ENCODE results near the gene EFCAB5. TPM values are rescaled to one million over a fixed set of nuclear protein-coding genes. Genes with fewer than 3 reads are reported as not detected.

EFCAB5 gene
- total RNA-seq, 1 donor from 2014 or later, result 2.6 TPM

DNA sequence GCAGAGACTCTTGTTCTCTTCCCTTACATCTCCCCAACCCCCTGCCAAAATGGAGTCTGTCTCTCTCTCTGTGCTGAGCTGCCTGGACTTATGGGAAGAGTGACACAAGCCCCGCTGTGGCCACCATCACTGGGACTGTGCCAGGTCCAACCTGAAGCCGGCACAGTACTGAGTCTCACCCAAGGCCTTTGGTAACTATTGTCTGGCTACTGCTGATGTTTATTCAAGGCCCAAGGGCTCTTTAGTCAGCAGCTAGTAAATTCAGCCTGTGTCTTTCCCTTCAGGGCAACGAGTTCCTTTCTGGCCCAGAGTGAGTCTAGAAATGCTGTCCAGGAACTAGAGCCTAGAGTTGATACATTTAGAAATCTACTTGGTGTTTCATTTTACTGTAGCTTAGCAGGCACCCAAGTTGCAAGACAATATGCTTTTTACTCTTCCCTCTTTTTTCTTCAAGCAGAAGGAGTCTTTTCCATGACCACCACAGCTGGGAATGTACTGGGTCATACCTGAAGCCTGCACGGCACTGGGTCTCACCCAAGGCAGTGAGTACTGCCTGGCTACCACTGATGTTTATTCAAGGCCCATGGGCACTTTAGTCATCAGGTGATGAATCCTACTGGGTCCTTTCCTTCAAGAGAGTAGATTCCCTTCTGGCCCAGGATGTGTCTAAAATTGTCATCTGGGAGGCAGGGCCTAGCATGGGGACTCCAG is 17.7 kb downstream of the EFCAB5 start:
- Histone ChIP-seq H3K4me1 (ENCODE audit: control insufficient read depth in 3 of 3, insufficient read depth in 3 of 3, low read length in 3 of 3) (no peaks in the 10 kb centered on the region), H3K27me3 (ENCODE audit: control insufficient read depth in 3 of 3, insufficient read depth in 3 of 3, low read length in 3 of 3) (no peaks in the 10 kb centered on the region)

DNA sequence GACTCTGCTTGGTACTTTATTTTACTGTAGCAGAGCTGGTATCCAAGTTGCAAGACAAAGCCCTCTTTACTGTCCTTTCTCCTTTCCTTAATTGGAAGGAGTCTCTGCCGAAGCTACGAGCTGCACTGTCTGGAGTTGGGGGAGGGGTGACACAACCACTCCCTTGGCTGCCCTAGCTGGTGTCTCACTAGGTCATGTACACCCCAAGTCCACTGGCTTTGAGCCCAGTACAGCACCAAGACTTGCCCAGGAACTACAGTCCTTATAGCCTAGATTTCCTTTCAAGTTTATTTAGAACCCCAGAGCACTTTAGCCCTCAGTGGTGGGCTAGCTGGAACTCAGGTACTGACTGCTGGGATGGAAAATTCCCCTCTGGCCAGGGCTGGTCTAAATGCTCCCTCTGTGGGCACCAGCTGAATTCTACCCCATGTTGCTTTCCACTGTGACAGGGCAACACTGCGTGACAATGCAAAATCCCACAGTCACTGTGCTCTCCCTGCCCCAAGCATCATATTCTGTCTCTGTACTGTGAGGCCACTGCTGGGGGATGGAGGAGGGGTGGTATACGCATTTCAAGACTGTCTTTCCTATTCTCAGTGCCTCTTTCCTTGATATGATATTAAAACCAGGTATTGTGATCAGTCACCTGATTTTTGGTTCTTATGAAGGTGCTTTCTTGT is 18.4 kb downstream of the EFCAB5 start:
- H3K4me3 ChIP-seq (ENCODE audit: low read length in 3 of 3), result no peak overlapping the region
- H3K27ac ChIP-seq (ENCODE audit: low read depth, low read length), result no peak overlapping the region
- H3K27me3 ChIP-seq (ENCODE audit: control insufficient read depth in 3 of 3, insufficient read depth in 3 of 3, low read length in 3 of 3), result no peaks in the 10 kb centered on the region
- no peaks in the 10 kb centered on the region for H3K9me3 ChIP-seq (ENCODE audit: control insufficient read depth in 3 of 3, low read length in 3 of 3)
- H3K4me1 ChIP-seq (ENCODE audit: control insufficient read depth in 3 of 3, insufficient read depth in 3 of 3, low read length in 3 of 3), result no peaks in the 10 kb centered on the region
- H3K36me3 ChIP-seq (ENCODE audit: control insufficient read depth in 3 of 3, insufficient read depth in 3 of 3, low read length in 3 of 3), result no peaks in the 10 kb centered on the region
- H3K9ac ChIP-seq (ENCODE audit: low read depth in 1 of 3, low read length in 3 of 3), result no peak overlapping the region

More for the DNA sequence above, 17.7 kb downstream of the EFCAB5 start:
- no peaks in the 10 kb centered on the region for H3K36me3 ChIP-seq (ENCODE audit: control insufficient read depth in 3 of 3, insufficient read depth in 3 of 3, low read length in 3 of 3)
- no peak overlapping the region for H3K27ac ChIP-seq (ENCODE audit: low read depth, low read length)
- H3K9me3 ChIP-seq (ENCODE audit: control insufficient read depth in 3 of 3, low read length in 3 of 3), result no peaks in the 10 kb centered on the region
- H3K4me3 ChIP-seq (ENCODE audit: low read length in 3 of 3), result no peak overlapping the region
- no peak overlapping the region for H3K9ac ChIP-seq (ENCODE audit: low read depth in 1 of 3, low read length in 3 of 3)

DNA sequence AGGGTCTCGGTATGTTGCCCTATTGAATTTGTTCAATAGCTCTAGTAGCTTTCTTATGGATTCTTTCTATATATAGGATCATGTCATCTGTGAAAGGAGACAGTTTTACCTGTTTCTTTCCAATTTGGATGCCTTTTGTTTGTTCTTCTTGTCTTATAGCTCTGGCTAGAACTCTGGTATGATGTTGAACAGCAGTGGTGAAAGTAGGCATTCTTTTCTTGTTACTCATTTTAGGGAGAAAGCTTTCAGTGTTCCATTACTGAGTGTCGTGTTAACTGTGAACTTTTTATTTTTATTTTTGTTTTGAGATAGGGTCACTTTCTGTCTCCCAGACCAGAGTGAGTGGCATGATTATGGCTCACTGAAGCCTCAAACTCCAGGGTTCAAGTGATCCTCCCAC is 21.2 kb downstream of the EFCAB5 start:
- no peaks in the 10 kb centered on the region for H3K27me3 ChIP-seq (ENCODE audit: control insufficient read depth in 3 of 3, insufficient read depth in 3 of 3, low read length in 3 of 3)
- no peak overlapping the region for H3K4me3 ChIP-seq (ENCODE audit: low read length in 3 of 3)
- no peak overlapping the region for H3K27ac ChIP-seq (ENCODE audit: low read depth, low read length)
- no peaks in the 10 kb centered on the region for H3K9me3 ChIP-seq (ENCODE audit: control insufficient read depth in 3 of 3, low read length in 3 of 3)
- H3K36me3 ChIP-seq (ENCODE audit: control insufficient read depth in 3 of 3, insufficient read depth in 3 of 3, low read length in 3 of 3), result no peaks in the 10 kb centered on the region
- H3K9ac ChIP-seq (ENCODE audit: low read depth in 1 of 3, low read length in 3 of 3), result no peak overlapping the region
- H3K4me1 ChIP-seq (ENCODE audit: control insufficient read depth in 3 of 3, insufficient read depth in 3 of 3, low read length in 3 of 3), result no peaks in the 10 kb centered on the region

DNA sequence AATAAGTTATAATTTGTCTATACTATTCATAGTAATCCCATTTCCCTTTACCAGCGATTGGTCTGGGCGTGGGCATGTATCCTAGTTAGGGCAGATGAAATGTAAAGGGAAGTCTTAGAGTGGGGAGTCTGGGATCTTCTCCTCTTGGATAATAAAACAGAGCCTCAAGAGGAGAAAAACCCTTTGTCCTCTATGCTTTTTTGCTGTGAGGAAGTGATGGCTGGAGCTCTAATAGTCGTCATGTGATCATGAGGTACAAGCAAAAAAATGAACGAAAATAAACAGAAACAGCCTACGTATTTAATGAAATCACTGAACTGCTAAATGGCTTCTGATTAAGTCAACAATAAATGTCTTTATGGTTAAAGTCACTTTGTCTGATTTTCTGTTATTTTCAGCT is 26.8 kb downstream of the EFCAB5 start:
- Histone ChIP-seq H3K36me3 (ENCODE audit: control insufficient read depth in 3 of 3, insufficient read depth in 3 of 3, low read length in 3 of 3) (no peaks in the 10 kb centered on the region), H3K9ac (ENCODE audit: low read depth in 1 of 3, low read length in 3 of 3) (no peak overlapping the region), H3K4me1 (ENCODE audit: control insufficient read depth in 3 of 3, insufficient read depth in 3 of 3, low read length in 3 of 3) (no peaks in the 10 kb centered on the region), H3K27me3 (ENCODE audit: control insufficient read depth in 3 of 3, insufficient read depth in 3 of 3, low read length in 3 of 3) (no peaks in the 10 kb centered on the region), H3K27ac (ENCODE audit: low read depth, low read length) (no peak overlapping the region), H3K4me3 (ENCODE audit: low read length in 3 of 3) (no peak overlapping the region), H3K9me3 (ENCODE audit: control insufficient read depth in 3 of 3, low read length in 3 of 3) (no peaks in the 10 kb centered on the region)

DNA sequence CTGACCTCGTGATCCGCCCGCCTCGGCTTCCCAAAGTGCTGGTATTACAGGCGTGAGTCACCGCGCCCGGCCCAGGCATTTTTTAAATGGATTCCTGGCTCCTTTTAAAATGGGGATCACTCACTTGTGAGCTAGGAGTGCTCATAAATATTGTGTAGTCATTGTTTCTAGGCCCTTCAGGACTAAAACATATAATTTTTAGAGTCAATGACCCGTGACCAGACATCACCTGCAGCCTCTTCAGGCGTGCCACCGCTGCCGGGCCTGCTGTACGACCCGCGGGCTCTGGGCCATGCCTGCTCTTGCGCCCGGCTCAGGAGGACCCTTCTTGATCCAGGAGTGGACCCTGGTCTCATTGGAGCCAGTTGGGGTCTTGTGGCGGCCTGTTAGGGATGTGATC is 30.8 kb downstream of the EFCAB5 start:
- H3K4me3 ChIP-seq (ENCODE audit: low read length in 3 of 3), result no peak overlapping the region
- H3K27me3 ChIP-seq (ENCODE audit: control insufficient read depth in 3 of 3, insufficient read depth in 3 of 3, low read length in 3 of 3), result no peaks in the 10 kb centered on the region
- no peaks in the 10 kb centered on the region for H3K9me3 ChIP-seq (ENCODE audit: control insufficient read depth in 3 of 3, low read length in 3 of 3)
- H3K36me3 ChIP-seq (ENCODE audit: control insufficient read depth in 3 of 3, insufficient read depth in 3 of 3, low read length in 3 of 3), result no peaks in the 10 kb centered on the region
- no peaks in the 10 kb centered on the region for H3K4me1 ChIP-seq (ENCODE audit: control insufficient read depth in 3 of 3, insufficient read depth in 3 of 3, low read length in 3 of 3)
- no peak overlapping the region for H3K9ac ChIP-seq (ENCODE audit: low read depth in 1 of 3, low read length in 3 of 3)
- no peak overlapping the region for H3K27ac ChIP-seq (ENCODE audit: low read depth, low read length)

DNA sequence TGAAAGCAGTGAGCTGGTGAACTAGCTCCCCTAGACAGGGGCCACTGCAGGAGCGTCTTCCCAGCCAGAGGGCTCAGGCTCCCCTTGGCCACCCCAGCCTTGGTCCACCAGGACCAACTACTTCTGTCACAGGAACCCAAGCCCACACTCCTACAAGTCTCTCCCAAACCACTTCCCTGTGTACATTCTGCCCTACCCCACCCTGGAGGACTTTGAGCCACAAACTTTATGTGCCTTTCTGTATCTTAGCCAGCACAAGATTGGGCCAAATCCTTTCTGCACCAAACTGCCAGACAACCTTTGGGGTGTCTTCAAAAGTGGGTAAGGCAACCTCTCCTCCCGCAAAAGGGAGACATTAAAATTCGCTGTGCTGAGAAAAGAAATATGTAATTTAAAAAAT is 31.6 kb downstream of the EFCAB5 start:
- no peak overlapping the region for H3K4me3 ChIP-seq (ENCODE audit: low read length in 3 of 3)
- no peaks in the 10 kb centered on the region for H3K27me3 ChIP-seq (ENCODE audit: control insufficient read depth in 3 of 3, insufficient read depth in 3 of 3, low read length in 3 of 3)
- no peak overlapping the region for H3K9ac ChIP-seq (ENCODE audit: low read depth in 1 of 3, low read length in 3 of 3)
- no peaks in the 10 kb centered on the region for H3K4me1 ChIP-seq (ENCODE audit: control insufficient read depth in 3 of 3, insufficient read depth in 3 of 3, low read length in 3 of 3)
- no peaks in the 10 kb centered on the region for H3K9me3 ChIP-seq (ENCODE audit: control insufficient read depth in 3 of 3, low read length in 3 of 3)
- no peak overlapping the region for H3K27ac ChIP-seq (ENCODE audit: low read depth, low read length)
- no peaks in the 10 kb centered on the region for H3K36me3 ChIP-seq (ENCODE audit: control insufficient read depth in 3 of 3, insufficient read depth in 3 of 3, low read length in 3 of 3)

DNA sequence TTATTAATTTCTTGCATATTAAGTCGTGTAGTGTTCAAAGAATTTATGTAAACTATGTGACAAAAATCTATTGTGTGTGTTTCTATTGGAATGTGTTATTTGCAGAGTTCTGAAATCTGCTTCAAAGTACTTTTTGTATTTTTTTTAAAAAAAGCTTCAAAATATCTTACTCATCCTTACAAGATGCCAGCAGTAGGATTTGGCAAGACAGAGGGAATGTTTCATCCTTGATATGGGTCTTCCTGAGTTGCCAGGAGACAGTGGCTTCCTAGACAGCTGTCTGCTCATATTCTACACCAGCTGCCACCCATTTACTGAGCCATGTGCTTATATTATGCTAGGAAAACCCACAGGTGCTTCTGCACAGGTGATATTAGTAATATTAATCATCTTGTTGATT is 36.4 kb downstream of the EFCAB5 start:
- Histone ChIP-seq H3K27ac (ENCODE audit: low read depth, low read length) (no peak overlapping the region), H3K36me3 (ENCODE audit: control insufficient read depth in 3 of 3, insufficient read depth in 3 of 3, low read length in 3 of 3) (no peaks in the 10 kb centered on the region), H3K9me3 (ENCODE audit: control insufficient read depth in 3 of 3, low read length in 3 of 3) (no peaks in the 10 kb centered on the region), H3K4me1 (ENCODE audit: control insufficient read depth in 3 of 3, insufficient read depth in 3 of 3, low read length in 3 of 3) (no peaks in the 10 kb centered on the region), H3K4me3 (ENCODE audit: low read length in 3 of 3) (no peak overlapping the region), H3K9ac (ENCODE audit: low read depth in 1 of 3, low read length in 3 of 3) (no peak overlapping the region), H3K27me3 (ENCODE audit: control insufficient read depth in 3 of 3, insufficient read depth in 3 of 3, low read length in 3 of 3) (no peaks in the 10 kb centered on the region)

DNA sequence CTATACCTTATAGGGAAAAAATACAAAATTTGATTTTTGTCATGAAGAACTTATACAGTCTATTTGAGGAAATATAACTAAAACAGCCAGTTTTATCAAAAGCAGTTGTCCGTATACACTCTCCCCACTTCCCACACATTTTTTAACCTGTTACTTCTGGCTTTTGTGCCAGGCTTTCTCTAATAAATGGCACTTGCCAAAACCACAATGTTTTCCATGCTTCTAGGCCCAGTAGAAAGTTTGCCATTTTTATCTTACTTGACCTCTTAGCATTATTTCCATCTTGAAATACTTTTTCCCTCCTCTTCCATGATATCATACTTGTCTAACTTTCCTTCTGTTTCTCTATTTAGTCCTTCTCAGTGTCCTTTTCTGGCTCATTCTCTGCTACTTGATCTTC is 38.8 kb downstream of the EFCAB5 start:
- H3K27me3 ChIP-seq (ENCODE audit: control insufficient read depth in 3 of 3, insufficient read depth in 3 of 3, low read length in 3 of 3), result no peaks in the 10 kb centered on the region

DNA sequence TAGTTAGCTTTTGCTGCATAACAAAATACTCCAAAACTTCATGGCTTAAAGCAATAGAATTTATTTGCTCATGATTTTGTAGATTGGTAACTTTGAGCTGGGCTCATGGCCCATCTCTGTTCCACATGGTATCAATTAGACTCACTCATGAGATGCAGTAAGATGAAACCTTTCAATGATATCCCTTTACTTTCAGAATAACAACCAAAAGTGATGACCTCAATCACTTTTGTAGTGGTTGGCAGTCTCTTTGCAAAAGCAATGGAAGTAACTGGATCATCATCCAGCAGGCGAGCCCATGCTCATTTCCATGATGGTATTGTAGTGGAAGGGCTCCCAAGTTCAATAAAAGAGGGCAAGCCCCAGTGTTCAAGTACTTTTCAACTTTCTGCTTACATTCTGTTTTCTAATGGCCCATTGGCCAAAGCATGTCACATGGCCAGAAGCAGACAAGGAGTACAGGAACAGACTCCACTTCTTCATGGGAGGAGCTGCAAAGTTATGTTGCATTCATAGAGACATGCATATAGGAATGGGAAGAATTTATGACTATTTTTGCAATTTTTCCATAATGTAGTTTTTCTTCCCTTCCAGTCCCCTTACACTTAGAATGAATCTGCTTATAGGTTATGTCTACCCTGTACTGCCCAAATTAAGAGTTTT is 41.7 kb downstream of the EFCAB5 start:
- H3K27me3 ChIP-seq (ENCODE audit: control insufficient read depth in 3 of 3, insufficient read depth in 3 of 3, low read length in 3 of 3), result peaks cover 0 to 3% (median 0%) of the 10 kb centered on the region in 3 donors
- no peaks in the 10 kb centered on the region for H3K36me3 ChIP-seq (ENCODE audit: control insufficient read depth in 3 of 3, insufficient read depth in 3 of 3, low read length in 3 of 3)
- no peaks in the 10 kb centered on the region for H3K4me1 ChIP-seq (ENCODE audit: control insufficient read depth in 3 of 3, insufficient read depth in 3 of 3, low read length in 3 of 3)
- H3K9ac ChIP-seq (ENCODE audit: low read depth in 1 of 3, low read length in 3 of 3), result no peak overlapping the region
- no peak overlapping the region for H3K4me3 ChIP-seq (ENCODE audit: low read length in 3 of 3)
- H3K27ac ChIP-seq (ENCODE audit: low read depth, low read length), result no peak overlapping the region
- peaks cover 0 to 3% (median 0%) of the 10 kb centered on the region in 3 donors for H3K9me3 ChIP-seq (ENCODE audit: control insufficient read depth in 3 of 3, low read length in 3 of 3)

More for the DNA sequence above, 38.8 kb downstream of the EFCAB5 start:
- no peaks in the 10 kb centered on the region for H3K36me3 ChIP-seq (ENCODE audit: control insufficient read depth in 3 of 3, insufficient read depth in 3 of 3, low read length in 3 of 3)
- no peak overlapping the region for H3K9ac ChIP-seq (ENCODE audit: low read depth in 1 of 3, low read length in 3 of 3)
- H3K4me3 ChIP-seq (ENCODE audit: low read length in 3 of 3), result no peak overlapping the region
- H3K4me1 ChIP-seq (ENCODE audit: control insufficient read depth in 3 of 3, insufficient read depth in 3 of 3, low read length in 3 of 3), result no peaks in the 10 kb centered on the region
- no peak overlapping the region for H3K27ac ChIP-seq (ENCODE audit: low read depth, low read length)
- H3K9me3 ChIP-seq (ENCODE audit: control insufficient read depth in 3 of 3, low read length in 3 of 3), result peaks cover 0 to under 1% (median 0%) of the 10 kb centered on the region in 3 donors

DNA sequence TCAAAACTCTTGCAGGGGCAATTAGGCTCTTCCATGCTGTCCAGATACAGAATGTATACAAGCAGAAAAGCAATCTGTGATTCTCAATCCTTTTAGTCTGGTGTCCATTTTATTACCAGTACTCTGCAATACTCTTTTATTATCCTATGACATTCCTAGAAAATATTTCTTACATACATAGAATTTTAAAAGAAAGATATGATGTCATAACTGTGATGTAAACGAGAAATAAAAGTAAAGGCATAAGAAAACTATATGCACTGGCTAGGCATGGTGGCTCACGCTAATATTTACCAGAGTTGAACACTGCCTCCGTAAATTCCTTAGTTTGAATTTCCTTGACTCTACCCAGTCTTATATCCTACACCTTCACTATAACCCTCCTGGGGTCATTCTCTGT is 55.0 kb downstream of the EFCAB5 start:
- no peak overlapping the region for H3K4me3 ChIP-seq (ENCODE audit: low read length in 3 of 3)
- no peaks in the 10 kb centered on the region for H3K4me1 ChIP-seq (ENCODE audit: control insufficient read depth in 3 of 3, insufficient read depth in 3 of 3, low read length in 3 of 3)
- no peaks in the 10 kb centered on the region for H3K9me3 ChIP-seq (ENCODE audit: control insufficient read depth in 3 of 3, low read length in 3 of 3)
- no peaks in the 10 kb centered on the region for H3K27me3 ChIP-seq (ENCODE audit: control insufficient read depth in 3 of 3, insufficient read depth in 3 of 3, low read length in 3 of 3)
- H3K36me3 ChIP-seq (ENCODE audit: control insufficient read depth in 3 of 3, insufficient read depth in 3 of 3, low read length in 3 of 3), result no peaks in the 10 kb centered on the region
- H3K27ac ChIP-seq (ENCODE audit: low read depth, low read length), result no peak overlapping the region
- H3K9ac ChIP-seq (ENCODE audit: low read depth in 1 of 3, low read length in 3 of 3), result no peak overlapping the region
